HepG2 (cell line): ENCODE results near the gene GGT1. TPM values are rescaled to one million over a fixed set of nuclear protein-coding genes. Genes with fewer than 3 reads are reported as not detected.

Source experiments
- AHDC1 ChIP-seq: sonication (generic); formaldehyde crosslinking; IDR thresholded peaks from 2 replicates; pipeline ENCODE4 v1.5.1; 2020; ENCODE audit warnings: mild to moderate bottlenecking, missing genetic modification reagents, borderline replicate concordance
- ATAD3A ChIP-seq: sonication (generic); formaldehyde crosslinking; IDR thresholded peaks from 2 replicates; pipeline ENCODE4 v1.4.0; 2020; ENCODE audit warnings: missing genetic modification reagents
- HHEX ChIP-seq: IDR thresholded peaks from 2 replicates; pipeline ENCODE4 v1.6.1; 2016; ENCODE audit warnings: control low read depth
- PPARG ChIP-seq: conservative IDR thresholded peaks from 2 replicates; pipeline ENCODE4 v1.6.1; 2016; ENCODE audit warnings: missing biosample characterization, missing genetic modification reagents
- RBM22 ChIP-seq: fragments of 200-400 bp; formaldehyde crosslinking; optimal IDR thresholded peaks from 2 replicates; pipeline ENCODE3; 2017; ENCODE audit warnings: mild to moderate bottlenecking, low read length, moderate library complexity
- RELA ChIP-seq: sonication (generic); formaldehyde crosslinking; IDR thresholded peaks from 2 replicates; pipeline ENCODE4 v1.4.0; 2020; ENCODE audit warnings: missing genetic modification reagents
- SAFB2 ChIP-seq: sonication (generic); formaldehyde crosslinking; IDR thresholded peaks from 2 replicates; pipeline ENCODE4 v1.5.1; 2020; ENCODE audit warnings: missing genetic modification reagents, low read depth, mild to moderate bottlenecking, borderline replicate concordance
- SRF ChIP-seq: IDR thresholded peaks from 2 replicates; pipeline ENCODE4 v1.6.1; 2011; ENCODE audit warnings: mild to moderate bottlenecking, low read depth, low read length, moderate library complexity
- ZNF10 ChIP-seq: sonication (generic); formaldehyde crosslinking; IDR thresholded peaks from 2 replicates; pipeline ENCODE4 v1.4.0; 2020; ENCODE audit warnings: mild to moderate bottlenecking, low read depth, missing genetic modification reagents, borderline replicate concordance
- ZNF704 ChIP-seq: sonication (generic); formaldehyde crosslinking; IDR thresholded peaks from 2 replicates; pipeline ENCODE4 v1.8.1; 2023; ENCODE audit warnings: mild to moderate bottlenecking, inconsistent platforms, moderate library complexity, missing genetic modification reagents, borderline replicate concordance
- ZSCAN30 ChIP-seq: sonication (generic); formaldehyde crosslinking; IDR thresholded peaks from 2 replicates; pipeline ENCODE4 v1.5.0; 2020; ENCODE audit warnings: mild to moderate bottlenecking, missing genetic modification reagents
- polyA plus RNA-seq, 8 experiments: library from polyadenylated mRNA; depleted of rRNA in 3 of 8; stranded (reverse) in 7 of 8; unstranded in 1 of 8; fragments of >200 nt; fragmentation: Illumina TruSeq in 4 of 8; extraction: Trizol in 4 of 8; gene quantifications; 2 replicates each; pipeline versions ENCODE4 v1.2.1 to v1.2.3, GENCODE V29; 2011 to 2016; ENCODE audit warnings: low read depth in 4 of 8, missing spikeins in 1 of 8, mixed read lengths in 1 of 8; ENCODE audit not compliant: insufficient read depth in 1 of 8
- total RNA-seq, 5 experiments: library from RNA; depleted of rRNA; stranded (reverse); fragments of >200 nt; fragmentation: Illumina TruSeq; extraction: Trizol; gene quantifications; 2 replicates each; pipeline ENCODE4 v1.2.3, GENCODE V29; 2016; ENCODE audit warnings: low read depth in 1 of 5
- TF ChIP-seq, protein P1 (sequence below), 2 experiments: sonication (generic) in 1 of 2; formaldehyde crosslinking in 1 of 2; IDR thresholded peaks; 2 replicates each; pipeline versions ENCODE4 v1.6.1 to v1.9.0; 2014 to 2022; ENCODE audit warnings: antibody characterized with exemption in 1 of 2, borderline replicate concordance in 1 of 2, inconsistent platforms in 1 of 2, low read depth in 1 of 2, missing genetic modification reagents in 1 of 2
- TF ChIP-seq, protein P2 (sequence below): sonication (generic); formaldehyde crosslinking; IDR thresholded peaks from 2 replicates; pipeline ENCODE4 v1.9.0; 2021; ENCODE audit warnings: missing genetic modification reagents, borderline replicate concordance

The GGT1 gene
- total and polyA plus RNA-seq, 2 of the 13 experiments (the other 11 are each of a cell fraction or from before 2014, with no cell fraction given): 29.9 to 103 TPM

- peak; percentile 89 for TF ChIP-seq AHDC1 (CRISPR knock-in tag)
- TF ChIP-seq ATAD3A (CRISPR knock-in tag): no peak
- no peak; the same call in 1 of the 2 replicates for TF ChIP-seq SAFB2 (CRISPR knock-in tag)
- TF ChIP-seq ZSCAN30 (CRISPR knock-in tag): no peak
- TF ChIP-seq, protein P1, sequence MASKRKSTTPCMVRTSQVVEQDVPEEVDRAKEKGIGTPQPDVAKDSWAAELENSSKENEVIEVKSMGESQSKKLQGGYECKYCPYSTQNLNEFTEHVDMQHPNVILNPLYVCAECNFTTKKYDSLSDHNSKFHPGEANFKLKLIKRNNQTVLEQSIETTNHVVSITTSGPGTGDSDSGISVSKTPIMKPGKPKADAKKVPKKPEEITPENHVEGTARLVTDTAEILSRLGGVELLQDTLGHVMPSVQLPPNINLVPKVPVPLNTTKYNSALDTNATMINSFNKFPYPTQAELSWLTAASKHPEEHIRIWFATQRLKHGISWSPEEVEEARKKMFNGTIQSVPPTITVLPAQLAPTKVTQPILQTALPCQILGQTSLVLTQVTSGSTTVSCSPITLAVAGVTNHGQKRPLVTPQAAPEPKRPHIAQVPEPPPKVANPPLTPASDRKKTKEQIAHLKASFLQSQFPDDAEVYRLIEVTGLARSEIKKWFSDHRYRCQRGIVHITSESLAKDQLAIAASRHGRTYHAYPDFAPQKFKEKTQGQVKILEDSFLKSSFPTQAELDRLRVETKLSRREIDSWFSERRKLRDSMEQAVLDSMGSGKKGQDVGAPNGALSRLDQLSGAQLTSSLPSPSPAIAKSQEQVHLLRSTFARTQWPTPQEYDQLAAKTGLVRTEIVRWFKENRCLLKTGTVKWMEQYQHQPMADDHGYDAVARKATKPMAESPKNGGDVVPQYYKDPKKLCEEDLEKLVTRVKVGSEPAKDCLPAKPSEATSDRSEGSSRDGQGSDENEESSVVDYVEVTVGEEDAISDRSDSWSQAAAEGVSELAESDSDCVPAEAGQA (IDR thresholded peaks at IDR 0.05; ENCODE audit: low read depth): no peak
- TF ChIP-seq, protein P1 (CRISPR knock-in tag; IDR thresholded peaks at IDR 0.05; ENCODE audit: borderline replicate concordance): no peak; the same call in 1 of the 2 replicates
- TF ChIP-seq RELA: no peak
- no peak for TF ChIP-seq ZNF10 (CRISPR knock-in tag)
- peak; percentile 92 for TF ChIP-seq RBM22
- no peak for TF ChIP-seq HHEX (CRISPR knock-in tag)
- TF ChIP-seq, protein P2, sequence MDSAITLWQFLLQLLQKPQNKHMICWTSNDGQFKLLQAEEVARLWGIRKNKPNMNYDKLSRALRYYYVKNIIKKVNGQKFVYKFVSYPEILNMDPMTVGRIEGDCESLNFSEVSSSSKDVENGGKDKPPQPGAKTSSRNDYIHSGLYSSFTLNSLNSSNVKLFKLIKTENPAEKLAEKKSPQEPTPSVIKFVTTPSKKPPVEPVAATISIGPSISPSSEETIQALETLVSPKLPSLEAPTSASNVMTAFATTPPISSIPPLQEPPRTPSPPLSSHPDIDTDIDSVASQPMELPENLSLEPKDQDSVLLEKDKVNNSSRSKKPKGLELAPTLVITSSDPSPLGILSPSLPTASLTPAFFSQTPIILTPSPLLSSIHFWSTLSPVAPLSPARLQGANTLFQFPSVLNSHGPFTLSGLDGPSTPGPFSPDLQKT (CRISPR knock-in tag): no peak
- TF ChIP-seq ZNF704 (CRISPR knock-in tag): no peak
- TF ChIP-seq SRF: no peak
- peak; percentile 87 for TF ChIP-seq PPARG (CRISPR knock-in tag)
These were observed 24.4 kb upstream of the GGT1 start (continued) for GRCh38 chr22:24578355-24579257.
